Kidney epithelial cell (primary cell): Measurements from ENCODE around the gene TATDN2. TPM values are rescaled to one million over a fixed set of nuclear protein-coding genes. Genes with fewer than 3 reads are reported as not detected.
A peak's percentile ranks its signal among the peaks of the same experiment; 100 is the strongest.

Source experiments
- DNase-seq: peaks from one replicate; pipeline ENCODE4 v3.0.0-alpha.2; 2010; ENCODE audit warnings: low read depth
- H3K27me3 ChIP-seq: 2 replicates; pipeline ENCODE4 v1.6.0; 2011; ENCODE audit warnings: low read length; ENCODE audit not compliant: control insufficient read depth, insufficient read depth
- H3K36me3 ChIP-seq: 2 replicates; pipeline ENCODE4 v1.5.1; 2011; ENCODE audit warnings: low read length; ENCODE audit not compliant: control insufficient read depth, insufficient read depth
- H3K4me3 ChIP-seq: 2 replicates; pipeline ENCODE4 v1.5.1; 2011; ENCODE audit warnings: low read depth, mild to moderate bottlenecking, control low read depth, low read length
- CTCF ChIP-seq: IDR thresholded peaks from 2 replicates; pipeline ENCODE4 v1.5.1; 2011; ENCODE audit warnings: mild to moderate bottlenecking, moderate library complexity, low read length, control low read depth, inconsistent platforms; ENCODE audit not compliant: insufficient read depth, poor library complexity, severe bottlenecking
- total RNA-seq: library from RNA; depleted of rRNA; stranded (reverse); fragments of >200 nt; gene quantifications from 2 replicates; pipeline ENCODE4 v1.2.3, GENCODE V29; 2015

TATDN2 gene
- total RNA-seq, 1 donor from 2014 or later: 14.8 TPM

- no peak for DNase-seq
- peaks cover 5% of the 10 kb centered on the region for H3K36me3 ChIP-seq
- H3K4me3 ChIP-seq: peak overlapping the region; percentile 100
- no peaks in the 10 kb centered on the region for H3K27me3 ChIP-seq
- TF ChIP-seq CTCF: no peak
These were observed 72.0 kb downstream of the TATDN2 start for GRCh38 chr3:10320320-10320677.

DNA sequence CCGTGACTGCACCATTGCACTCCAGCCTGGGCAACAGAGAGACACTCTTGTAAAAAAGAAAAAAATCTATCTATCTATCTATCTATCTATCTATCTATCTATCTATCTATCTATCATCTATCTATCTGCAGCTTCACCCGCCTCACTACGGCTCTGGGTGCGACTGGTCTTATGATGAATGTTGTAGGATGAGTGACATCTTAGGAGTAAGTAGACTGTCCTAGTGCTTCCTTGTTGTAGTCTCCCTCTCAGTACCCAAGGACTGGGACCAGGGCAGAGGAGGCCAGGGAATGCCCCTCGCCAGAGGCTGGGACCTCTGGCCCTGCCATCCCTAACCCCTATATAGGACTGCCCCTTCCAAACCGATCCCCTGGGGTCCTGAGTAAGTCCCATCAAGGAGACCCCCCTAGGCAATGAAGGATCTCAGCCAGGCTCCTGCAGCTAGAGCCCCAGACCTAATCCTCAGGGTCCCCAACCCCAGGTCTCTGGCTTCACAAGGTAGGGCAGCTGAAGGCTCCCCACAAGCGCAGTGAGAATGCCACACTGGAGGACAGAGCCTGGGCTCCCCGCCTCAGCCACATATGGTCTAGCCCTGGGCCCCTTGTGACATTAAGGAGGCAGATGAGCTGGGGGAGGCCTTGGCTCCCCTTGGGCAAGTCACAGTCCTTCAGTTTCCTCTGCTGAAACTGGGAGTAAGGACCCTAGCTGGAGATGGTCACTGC, 73.5 kb downstream of the TATDN2 start:
- no peak overlapping the region for H3K4me3 ChIP-seq
- no peak for TF ChIP-seq CTCF

DNA sequence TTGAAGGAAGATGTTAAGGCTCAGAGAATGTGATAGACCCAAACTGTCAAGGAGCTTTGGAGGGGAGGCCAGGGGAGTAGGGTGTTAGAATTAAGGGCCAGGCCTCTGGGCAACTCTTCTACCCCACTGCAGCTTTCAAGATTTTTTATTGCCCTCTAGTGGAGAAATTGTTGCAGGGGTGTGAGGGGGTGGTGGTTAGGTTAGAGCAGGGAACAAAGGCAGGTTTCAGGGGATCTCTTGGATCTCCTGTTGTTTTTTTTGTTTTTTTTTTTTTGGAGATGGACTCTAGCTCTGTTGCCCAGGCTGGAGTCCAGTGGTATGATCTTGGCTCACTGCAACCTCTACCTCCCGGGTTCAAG, 74.1 kb downstream of the TATDN2 start:
- DNase-seq: no peak
- peak; percentile 32 for TF ChIP-seq CTCF
- peaks cover 2% of the 10 kb centered on the region for H3K36me3 ChIP-seq
- peaks cover 7% of the 10 kb centered on the region for H3K27me3 ChIP-seq
- no peak overlapping the region for H3K4me3 ChIP-seq

More for the DNA sequence above, 73.5 kb downstream of the TATDN2 start:
- peaks cover 6% of the 10 kb centered on the region for H3K27me3 ChIP-seq
- H3K36me3 ChIP-seq: peaks cover 3% of the 10 kb centered on the region
- no peak for DNase-seq

GRCh38 chr3:10327592-10327991, 79.3 kb downstream of the TATDN2 start:
- Histone ChIP-seq H3K36me3 (no peaks in the 10 kb centered on the region), H3K4me3 (no peak overlapping the region), H3K27me3 (peaks cover 43% of the 10 kb centered on the region)
- TF ChIP-seq CTCF: no peak
- DNase-seq: no peak

DNA sequence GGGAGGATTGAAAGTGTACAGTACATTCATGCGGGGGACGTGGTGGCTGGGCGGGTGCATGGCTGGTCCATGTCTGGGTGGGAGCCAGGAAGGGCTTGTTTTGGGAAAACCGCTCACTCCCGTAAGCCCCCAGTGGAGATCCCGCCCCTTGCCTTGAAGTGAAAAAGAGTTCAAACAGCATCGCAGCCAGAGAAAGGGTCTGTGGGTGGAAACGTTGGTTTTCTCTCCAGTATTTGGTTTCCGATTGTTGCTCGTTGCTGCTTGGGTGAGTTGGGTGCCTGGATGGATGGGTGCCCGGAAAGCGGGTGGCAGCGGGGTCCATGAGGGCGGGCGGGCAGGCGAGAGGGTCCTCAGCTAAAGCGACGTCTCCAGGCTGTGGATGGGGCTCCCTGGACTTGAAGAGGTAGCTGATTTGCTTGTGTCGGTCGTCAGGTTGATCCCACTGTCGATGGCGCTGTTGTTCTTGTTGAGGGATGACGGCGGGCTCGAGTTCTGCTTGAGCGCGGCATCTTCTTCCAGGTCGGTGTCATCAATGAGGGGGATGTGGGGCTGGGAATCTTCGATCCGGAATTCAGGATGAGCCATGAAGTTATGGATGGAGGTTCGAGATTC, 80.3 kb downstream of the TATDN2 start:
- H3K36me3 ChIP-seq: no peaks in the 10 kb centered on the region
- peaks cover 45% of the 10 kb centered on the region for H3K27me3 ChIP-seq
- TF ChIP-seq CTCF: no peak
- no peak overlapping the region for H3K4me3 ChIP-seq
- DNase-seq: no peak
